ENCODE results near the gene ADRA1B.

DNA sequence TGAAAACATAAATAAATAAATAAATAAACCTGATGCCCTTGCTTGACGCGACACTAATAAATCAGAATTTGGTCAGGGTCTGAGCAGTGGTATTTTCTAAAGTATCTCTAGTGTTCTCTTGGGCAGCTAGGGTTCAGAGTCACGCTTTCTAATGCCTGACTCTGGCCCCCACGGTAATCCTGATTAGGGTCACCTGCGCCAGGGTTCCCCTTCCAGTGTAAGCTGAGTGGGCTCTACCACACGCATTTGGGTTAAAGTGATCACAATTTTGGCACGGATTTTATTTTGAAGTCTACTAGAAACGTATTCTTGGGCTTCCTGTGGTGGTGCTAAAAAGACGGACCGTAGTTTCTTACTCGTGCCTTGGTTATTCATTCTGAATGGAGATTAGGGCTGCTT lies 93.3 kb downstream of the ADRA1B start:
- no peak for TF ChIP-seq CHD2 (IDR thresholded peaks at IDR 0.05; ENCODE audit: low read length)
- TF ChIP-seq, protein P1, sequence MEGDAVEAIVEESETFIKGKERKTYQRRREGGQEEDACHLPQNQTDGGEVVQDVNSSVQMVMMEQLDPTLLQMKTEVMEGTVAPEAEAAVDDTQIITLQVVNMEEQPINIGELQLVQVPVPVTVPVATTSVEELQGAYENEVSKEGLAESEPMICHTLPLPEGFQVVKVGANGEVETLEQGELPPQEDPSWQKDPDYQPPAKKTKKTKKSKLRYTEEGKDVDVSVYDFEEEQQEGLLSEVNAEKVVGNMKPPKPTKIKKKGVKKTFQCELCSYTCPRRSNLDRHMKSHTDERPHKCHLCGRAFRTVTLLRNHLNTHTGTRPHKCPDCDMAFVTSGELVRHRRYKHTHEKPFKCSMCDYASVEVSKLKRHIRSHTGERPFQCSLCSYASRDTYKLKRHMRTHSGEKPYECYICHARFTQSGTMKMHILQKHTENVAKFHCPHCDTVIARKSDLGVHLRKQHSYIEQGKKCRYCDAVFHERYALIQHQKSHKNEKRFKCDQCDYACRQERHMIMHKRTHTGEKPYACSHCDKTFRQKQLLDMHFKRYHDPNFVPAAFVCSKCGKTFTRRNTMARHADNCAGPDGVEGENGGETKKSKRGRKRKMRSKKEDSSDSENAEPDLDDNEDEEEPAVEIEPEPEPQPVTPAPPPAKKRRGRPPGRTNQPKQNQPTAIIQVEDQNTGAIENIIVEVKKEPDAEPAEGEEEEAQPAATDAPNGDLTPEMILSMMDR (IDR thresholded peaks at IDR 0.05; ENCODE audit: control extremely low read depth in 1 of 3, insufficient read depth in 1 of 3, low read depth in 1 of 3, low read length in 3 of 3): no peak
- TF ChIP-seq POLR2AphosphoS5 (IDR thresholded peaks at IDR 0.05; ENCODE audit: low read depth, low read length): no peak
- TF ChIP-seq SIX5 (IDR thresholded peaks at IDR 0.05; ENCODE audit: low read depth, low read length): no peak
- TF ChIP-seq ASH2L (IDR thresholded peaks at IDR 0.05; ENCODE audit: low read length): no peak
- no peak for TF ChIP-seq YY1 (IDR thresholded peaks at IDR 0.05; ENCODE audit: low read depth, low read length)
- TF ChIP-seq RAD21 (IDR thresholded peaks at IDR 0.05 in 1 of 2, conservative IDR thresholded peaks at IDR 0.05 in 1 of 2; ENCODE audit: low read depth in 2 of 2, low read length in 2 of 2): no peak
- no peak for TF ChIP-seq CBX8 (IDR thresholded peaks at IDR 0.05; ENCODE audit: borderline replicate concordance, low read depth, low read length)
- TF ChIP-seq EP300 (IDR thresholded peaks at IDR 0.05; ENCODE audit: borderline replicate concordance in 1 of 2, low read depth in 2 of 2, low read length in 2 of 2): no peak
- 0 out of 4 replicates have a peak, but pooled peaks of 1 of the 2 experiments have one; percentile 53 for TF ChIP-seq SIN3A (conservative IDR thresholded peaks at IDR 0.05 in 1 of 2, IDR thresholded peaks at IDR 0.05 in 1 of 2; ENCODE audit: low read depth in 1 of 2, low read length in 2 of 2)
- TF ChIP-seq SAP30 (IDR thresholded peaks at IDR 0.05; ENCODE audit: insufficient read depth, insufficient replicate concordance, low read length): no peak
- TF ChIP-seq, protein P2, sequence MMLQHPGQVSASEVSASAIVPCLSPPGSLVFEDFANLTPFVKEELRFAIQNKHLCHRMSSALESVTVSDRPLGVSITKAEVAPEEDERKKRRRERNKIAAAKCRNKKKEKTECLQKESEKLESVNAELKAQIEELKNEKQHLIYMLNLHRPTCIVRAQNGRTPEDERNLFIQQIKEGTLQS (IDR thresholded peaks at IDR 0.05; ENCODE audit: insufficient read depth, low read depth, low read length): no peak
- TF ChIP-seq, protein P3, sequence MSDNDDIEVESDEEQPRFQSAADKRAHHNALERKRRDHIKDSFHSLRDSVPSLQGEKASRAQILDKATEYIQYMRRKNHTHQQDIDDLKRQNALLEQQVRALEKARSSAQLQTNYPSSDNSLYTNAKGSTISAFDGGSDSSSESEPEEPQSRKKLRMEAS (IDR thresholded peaks at IDR 0.05): no peak
